NCI-H1436 (cell line): ENCODE results near the gene PRDM10.
A peak's percentile ranks its signal among the peaks of the same experiment; 100 is the strongest.
"Not testable (repeated sequence)": the region's sequence is repeated elsewhere in the genome, so short reads cannot be mapped to it uniquely, and the experiment has no call there.

ENCODE experiments used
- DNase-seq: peaks from one replicate; lab custom pipeline; 2025; lab: John Stamatoyannopoulos, UW

The PRDM10 gene

DNA sequence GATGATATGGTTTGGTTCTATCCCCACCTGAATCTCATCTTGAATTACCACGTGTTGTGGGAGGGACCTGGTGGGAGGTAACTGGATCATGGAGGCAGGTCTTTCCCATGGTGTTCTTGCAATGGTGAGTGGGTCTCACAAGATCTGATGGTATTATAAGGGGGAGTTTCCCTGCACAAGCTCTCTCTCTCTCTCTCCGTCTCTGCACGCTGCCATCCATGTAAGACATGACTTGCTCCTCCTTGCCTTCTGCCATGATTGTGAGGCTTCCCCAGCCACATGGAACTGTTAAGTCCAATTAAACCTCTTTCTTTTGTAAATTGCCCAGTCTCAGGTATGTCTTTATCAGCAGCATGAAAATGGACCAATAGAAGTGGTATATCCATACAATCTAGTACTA, 13.2 kb upstream of the PRDM10 start:
- not testable (repeated sequence) for DNase-seq

DNA sequence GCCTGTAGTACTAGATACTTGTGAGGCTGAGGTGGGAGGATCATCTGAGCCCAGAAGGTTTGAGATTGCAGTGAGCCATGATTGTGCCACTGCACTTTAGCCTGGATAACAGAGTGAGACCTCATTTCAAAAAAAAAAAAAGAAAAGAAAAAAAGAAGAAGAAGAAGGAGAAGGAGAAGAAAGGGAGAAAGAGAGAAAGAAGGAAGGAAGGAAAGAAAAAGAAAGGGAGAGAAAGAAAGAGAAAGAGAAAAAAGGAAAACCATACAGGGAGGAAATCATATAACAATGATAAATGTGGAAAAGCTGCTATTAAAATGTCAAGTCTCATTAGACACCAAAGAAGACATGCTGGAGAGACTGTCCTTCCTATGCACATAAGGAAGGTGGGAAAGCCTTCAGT, 5.7 kb upstream of the PRDM10 start:
- DNase-seq, result no peak

DNA sequence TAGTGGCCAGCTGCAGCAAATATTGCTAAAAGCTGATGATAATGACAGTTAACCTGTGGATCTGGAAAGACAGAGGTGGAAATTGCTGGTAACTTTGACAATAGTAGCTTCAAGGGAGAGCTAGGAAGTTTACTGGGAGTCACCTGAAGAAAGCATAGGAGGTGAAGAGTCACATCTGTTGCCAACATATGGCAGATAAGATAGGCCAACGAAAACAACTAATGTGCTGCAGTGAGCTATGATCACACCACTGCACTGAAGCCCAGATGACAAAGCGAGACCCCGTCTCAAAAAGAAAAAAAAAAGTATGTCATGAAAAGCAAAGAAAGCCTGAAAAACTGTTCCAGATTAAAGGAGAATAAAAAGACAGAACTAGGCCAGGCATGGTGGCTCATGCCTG, 4.3 kb upstream of the PRDM10 start:
- DNase-seq, result no peak

DNA sequence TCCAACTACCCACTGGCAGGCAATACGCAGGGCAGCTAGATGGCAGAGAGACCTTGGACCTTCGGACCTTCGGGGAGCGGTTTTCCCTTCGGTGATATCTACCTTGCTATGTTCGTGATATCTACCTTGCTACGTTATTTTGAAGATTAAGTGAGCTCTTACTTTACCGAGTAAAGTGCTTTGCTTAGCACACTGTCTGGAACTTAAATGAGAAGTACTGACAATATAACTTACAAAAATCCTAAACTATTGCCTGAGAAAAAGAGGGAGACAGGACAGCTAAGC, 1.0 kb upstream of the PRDM10 start:
- DNase-seq, result no peak

DNA sequence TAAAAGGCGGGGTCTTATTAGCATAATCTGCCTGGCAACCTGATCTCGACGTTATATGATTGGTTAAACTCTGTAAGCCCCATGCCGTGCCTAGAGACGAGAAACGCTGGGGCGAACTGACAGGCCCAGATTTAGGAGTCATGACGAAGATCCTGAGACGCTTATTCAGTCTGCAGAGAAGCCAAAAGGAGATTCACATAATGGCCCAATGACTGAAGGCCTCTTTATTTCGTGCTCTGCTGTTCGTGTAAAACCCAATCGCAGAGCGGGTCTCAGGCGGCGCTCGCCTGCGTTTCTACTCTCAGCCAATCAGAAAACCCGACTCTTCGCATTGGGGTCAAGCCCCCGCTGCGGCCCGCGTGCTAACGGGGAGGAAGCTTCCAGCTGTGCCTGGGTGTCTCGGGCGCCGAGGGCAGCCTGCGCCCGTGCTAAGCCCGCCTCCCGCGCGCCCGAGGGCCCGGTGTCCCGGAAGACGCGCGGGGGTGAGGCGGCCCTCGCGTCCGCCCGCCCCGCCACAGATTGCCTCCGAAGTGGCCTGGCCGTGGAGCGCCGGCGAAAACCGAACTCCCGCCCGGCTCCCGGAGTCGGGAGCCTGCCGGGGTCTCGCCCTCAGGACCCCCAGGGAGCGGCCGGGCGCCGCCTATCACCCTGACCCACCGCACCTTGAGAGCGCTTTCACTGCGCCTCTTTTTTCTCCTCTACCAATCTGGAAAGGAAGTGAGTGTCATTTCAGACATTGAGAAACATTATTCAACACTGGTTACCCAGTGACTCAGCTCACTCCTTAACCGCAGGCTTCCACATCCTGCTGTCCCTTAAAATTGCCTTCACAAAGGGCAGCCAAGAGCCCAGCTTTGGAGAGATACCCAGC, 446 bp upstream of the PRDM10 start:
- DNase-seq, result peak; percentile 95

DNA sequence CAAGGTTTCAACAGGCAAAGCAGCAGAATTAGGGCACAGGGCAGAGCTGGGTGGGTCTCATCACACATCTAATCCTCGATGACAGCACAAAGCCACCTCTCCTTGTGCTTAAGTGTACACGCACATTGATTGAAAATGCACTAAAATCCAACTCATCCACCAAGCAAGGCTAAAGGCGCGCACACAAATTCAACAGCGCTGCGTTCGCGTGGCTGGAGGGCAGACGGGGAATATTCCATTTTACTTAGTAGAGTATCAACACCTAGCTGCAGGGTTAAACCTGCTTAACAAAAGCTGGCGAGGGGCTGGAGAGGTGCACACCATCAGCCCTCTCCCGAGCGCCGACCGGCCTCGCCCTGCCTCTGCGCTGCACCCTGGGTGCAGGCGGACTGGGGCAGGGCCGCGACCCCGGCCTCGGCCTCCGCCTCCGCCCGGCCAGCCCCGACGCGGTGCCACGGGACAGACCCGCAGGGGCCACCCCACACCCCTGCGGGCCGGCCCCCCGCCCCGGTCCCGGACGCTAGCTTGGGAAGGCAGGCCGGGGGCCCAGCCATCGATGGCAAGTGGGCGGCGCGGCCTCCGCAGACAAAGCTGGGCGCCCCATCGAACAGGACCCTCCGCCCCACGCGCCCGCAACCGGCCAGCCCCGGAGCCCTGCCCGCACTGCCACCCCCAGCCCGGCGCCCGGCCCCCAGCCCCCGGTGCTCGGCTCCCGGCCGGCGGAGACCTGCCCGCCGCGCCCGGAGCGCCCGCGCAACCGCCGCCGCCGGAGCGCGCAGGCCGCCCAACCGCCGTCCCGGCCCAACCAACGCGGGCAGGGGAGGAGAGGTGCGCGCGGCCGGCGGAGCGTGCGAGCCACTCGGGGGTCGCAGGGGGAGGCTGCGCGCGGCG, 929 bp downstream of the PRDM10 start:
- DNase-seq, result no peak

DNA sequence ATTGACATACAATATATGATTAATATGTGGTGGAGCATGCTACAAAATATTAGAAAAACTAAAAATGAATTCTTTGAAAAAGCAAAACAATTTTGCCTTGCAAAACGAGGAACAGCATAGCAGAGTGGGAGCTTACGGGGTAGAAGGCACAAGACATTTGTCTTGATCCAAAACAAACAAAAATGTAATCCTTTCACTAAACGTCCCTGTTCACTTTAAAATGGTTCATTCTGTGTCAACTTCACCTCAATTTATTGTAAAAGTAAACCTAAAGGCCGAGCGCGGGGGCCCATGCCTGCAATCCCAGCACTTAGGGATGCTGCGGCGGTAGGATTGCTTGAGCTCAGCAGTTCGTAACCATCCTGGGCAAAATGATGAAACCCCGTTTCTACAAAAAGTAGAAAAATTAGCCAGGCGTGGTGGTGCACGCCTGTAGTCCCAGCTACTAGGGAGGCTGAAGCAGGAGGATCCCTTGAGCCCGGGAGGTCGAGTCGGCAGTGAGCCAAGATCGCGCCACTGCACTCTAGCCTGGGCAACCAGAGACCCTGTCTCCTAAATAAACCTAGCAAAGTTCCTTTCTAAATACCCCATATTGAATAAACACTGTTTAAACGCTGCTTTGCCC, 2.0 kb downstream of the PRDM10 start:
- no peak for DNase-seq

DNA sequence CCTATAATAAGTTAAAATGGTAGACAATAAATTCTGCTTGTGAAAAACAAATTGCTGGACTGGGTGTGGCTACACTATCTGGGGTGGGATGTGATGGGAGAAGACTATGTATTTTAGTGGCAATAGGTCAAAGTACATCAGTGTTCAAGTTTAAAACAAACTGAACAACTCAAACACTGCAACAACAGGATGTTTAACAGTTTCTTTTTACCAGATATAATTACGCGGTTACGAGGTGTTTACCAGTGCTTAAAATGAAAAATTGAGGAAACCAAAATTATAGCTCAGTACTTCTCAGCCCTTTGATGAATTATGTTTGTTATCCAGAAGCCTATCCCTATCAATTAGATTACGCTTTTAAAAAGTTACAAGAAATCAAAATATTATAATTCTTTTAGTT, 3.2 kb downstream of the PRDM10 start:
- no peak for DNase-seq

DNA sequence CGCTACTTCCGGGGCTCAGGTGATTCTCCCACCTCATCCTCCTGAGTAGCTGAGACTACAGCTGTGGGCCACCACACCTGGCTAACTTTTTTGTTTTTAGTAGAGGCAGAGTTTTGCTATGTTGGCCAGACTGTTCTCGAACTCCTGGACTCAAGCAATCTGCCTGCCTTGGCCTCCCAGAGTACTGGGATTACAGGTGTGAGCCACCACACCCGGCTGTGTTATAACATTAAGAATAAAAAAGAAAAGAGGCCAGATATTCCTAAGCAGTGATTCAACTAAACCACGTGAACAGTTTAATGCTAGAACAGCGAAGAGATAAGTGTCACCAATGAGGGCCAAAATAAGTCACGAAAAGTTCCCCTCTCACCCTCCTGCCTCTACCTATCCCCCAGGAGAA, 3.7 kb downstream of the PRDM10 start:
- no peak for DNase-seq

DNA sequence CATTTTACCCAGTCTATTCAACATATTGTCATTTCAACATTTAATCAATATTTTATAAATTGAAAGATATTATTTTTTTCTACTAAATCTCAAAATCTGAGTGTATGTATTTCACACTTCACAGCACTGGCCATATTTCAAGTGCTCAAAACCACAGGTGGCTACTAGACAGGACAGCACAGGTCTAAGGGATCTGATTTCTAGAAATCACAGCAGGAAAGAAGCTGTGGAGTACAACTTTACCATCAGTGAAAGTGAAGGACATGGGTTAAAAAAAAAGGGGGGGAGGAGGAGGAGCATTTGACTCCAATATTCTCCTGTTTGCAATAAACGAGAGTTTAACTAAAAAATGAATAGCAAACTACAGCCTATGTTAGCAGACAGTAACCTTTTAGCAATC, 4.5 kb downstream of the PRDM10 start:
- DNase-seq, result no peak

DNA sequence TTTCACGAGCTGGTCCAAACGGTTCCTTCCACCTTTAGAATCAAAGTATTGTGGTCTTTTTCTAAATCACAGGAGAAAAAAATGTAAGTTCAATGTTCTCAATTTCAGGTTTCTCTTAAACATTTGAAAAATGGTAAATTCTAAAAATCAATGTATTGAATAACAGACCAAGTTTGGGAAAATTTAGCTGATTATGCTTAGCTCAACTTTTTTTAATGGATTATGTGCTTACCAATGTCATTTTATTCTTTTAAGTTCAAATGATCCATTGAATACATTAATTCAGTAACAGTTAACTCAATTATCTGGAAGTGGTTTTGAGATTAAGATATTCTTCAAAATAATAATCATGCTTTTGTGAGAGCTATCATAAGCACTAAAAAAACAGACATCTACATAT, 5.1 kb downstream of the PRDM10 start:
- DNase-seq, result no peak

DNA sequence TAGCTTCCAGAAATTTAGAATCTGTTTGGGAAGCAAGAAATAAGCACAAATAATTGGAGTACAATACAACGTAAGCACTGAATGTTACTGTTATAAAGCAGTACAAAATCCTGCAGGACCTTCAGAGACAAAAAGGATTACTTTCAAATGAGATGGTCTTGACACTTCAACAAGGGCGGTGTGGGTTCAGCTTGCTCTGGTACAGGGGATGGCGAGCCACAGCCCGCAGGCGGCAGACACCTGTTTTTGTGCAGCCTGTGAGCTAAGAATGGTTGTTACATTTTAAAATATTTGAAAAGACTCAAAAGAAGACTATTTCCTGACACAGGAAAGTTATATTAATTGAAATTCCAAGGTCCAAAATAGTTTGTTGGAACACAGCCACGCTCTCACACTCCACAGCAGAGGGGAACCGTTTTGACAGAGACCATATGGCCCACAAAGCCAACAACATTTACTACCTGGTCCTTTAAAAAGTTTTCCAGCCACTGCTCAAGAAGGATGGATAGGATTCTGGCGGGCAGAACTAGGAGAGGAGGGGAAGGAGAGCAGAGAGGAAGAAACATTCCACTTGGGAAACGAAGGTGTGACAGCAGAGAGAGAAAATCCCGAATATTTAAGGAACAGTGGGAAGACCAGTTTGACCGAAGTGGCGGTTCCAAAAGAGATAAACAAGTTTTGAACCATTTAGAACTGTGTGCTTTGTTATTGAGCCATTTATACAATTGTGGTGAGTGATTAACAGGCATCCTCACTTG, 6.3 kb downstream of the PRDM10 start:
- DNase-seq, result no peak

DNA sequence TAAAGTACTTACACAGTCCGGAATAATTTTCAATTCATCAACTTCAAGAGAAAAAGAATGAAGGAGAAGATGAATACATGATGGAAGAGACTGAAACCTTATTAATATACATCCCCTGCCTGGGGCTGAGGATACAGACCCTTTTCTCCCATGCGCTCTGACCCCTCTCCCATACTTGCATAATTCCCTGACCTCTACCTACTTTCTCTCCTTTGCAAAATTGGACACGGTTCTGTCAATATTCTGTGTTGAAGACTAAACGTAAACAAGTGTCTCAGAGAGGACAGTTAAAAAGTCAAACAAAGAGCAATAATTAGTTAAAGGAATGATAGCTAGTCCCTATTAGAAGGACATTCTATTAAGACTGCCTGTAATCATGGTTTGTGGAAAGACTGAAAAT, 7.5 kb downstream of the PRDM10 start:
- DNase-seq, result no peak

DNA sequence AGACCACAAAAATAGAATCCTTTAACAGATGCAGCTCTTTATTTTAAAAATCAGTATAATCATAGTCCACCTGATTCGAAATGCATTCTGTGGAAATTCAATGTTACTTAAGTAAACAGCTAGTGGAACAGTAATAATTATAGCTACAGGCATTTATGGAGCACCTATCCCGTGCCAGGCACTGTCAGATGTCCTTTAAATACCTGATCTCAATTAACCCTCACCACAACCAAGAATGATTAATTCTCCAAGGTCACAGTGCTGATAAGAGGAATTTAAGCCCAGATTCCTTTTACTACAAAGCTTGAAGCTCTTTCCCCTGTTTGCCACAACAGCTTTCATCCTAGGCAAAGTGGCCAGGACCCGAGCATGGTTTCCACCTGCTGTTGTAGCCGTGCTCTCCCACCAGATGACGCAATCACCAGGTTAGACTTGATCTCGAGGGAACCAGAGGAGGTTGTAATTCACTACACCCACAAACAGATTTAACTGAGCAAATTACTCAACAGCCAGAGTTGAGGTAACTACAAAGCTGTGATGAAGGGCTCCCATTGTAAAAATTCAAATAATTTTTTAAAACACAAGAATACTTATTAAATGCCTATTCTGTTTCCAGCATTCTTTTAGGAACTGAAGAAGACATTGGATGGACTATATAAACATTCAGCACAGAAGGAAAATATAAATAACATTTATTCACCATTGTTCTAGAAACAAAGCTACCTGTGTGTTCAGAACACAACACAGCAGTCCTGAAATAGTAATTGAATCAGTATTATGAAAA, 10.3 kb downstream of the PRDM10 start:
- DNase-seq, result peak; percentile 74

DNA sequence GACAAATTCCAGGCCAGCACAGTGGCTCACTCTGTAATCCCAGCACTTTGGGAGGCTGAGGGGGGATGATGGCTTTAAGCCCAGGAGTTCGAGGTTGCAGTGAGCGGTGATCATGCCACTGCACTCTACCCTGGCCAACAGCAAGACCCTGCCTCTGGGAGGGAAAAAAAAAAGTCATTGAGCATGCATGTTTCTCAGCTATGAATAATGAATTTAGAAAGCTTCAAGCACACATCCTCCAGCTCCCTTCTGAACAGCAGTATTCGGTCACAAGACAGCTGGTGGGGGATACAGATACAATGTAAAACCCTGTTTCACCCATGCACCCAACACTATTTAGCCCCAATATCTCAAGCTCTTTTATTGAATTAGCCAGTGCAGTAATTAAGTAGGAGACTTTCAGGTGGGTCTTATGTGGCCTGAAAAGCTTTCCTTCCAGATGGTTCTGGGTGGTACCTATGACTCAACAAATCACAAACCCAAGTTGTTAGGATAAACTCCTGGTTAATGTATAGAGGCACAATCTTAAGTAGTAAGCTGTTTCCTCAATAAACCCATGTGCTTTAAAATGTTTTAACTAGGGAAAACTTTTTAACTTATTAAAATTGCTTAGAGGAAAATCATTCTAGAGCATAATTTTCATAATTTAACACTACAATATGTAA, 13.4 kb downstream of the PRDM10 start:
- DNase-seq, result no peak

DNA sequence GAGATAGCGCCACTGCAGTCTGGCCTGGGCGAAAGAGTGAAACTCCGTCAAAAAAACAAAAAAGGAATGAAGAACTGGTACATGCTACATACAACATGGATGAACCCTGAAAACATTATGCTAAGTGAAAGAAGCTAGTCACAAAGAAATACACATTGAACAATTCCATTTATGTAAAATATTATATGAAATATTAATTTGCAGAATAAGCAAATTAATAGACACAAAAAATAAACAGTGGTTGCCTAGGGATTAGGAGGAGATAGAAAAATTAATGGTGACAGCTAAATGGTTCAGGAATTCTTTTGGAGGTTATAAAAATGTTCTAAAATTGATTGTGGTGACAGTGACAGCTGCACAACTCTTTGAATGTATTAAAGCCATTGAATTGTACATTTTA, 14.7 kb downstream of the PRDM10 start:
- no peak for DNase-seq

DNA sequence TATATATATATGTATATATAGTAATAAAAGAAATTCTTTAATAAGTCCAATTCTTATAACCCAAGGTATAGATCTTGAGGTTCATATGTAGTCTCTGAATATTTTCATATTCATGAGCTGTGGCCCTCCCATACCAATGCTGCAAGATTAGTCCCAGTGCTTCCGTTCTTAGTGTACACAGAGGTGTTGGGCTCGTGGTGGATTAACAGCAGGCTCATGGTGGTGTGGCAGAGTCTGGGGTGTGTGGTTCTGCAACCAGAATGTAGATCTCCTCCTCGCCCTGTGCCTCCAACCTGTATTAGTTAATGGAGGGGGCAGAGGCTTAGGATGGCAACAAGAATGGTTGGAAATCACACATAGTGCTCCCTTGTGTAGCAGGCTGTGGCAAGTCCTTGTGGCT, 16.8 kb downstream of the PRDM10 start:
- DNase-seq, result no peak

DNA sequence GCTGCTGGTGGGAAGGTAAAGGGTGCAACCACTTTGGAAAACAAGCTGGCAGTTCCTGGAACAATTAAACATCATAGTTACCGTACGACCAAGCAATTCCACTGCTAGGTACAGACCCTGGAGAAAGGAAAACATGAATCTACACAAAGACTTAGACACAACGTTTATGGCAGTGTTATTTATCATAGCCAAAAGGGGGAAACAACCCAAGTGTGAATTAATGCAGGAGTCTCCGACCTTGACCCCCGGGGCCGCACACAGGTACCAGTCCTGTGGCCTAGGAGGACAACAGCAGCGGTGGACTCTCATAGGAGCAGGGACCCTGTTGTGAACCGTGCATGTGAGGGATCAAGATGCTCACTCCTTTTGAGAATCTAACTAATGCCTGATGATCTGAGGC, 22.5 kb downstream of the PRDM10 start:
- no peak for DNase-seq

DNA sequence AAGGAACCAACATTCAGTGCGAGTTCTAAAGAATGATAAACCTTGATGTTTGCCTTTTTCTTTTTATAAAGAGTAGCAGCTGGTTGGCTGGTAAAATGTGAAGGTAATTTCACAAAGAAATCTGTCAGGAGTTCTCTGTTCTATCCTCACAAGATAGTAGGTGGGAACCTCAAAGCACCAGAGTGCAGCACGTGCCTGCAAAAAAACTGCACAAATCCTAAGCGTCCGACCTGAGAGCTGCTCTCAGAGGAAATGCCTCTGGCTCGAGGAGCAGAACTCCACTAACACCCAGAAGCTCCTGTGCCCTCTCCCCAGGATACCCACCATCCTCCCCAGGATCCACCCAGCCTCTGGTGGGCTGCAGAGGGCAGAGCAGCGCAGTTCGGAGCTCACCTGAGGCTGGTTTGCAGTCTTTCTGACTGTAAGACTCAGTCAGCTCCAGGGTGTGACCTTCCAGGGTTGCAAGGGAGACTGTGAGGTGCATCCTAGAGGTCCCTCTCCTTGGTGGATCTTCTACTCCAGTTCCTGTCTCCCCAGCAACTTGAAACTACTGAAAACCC, 23.5 kb downstream of the PRDM10 start:
- no peak for DNase-seq

DNA sequence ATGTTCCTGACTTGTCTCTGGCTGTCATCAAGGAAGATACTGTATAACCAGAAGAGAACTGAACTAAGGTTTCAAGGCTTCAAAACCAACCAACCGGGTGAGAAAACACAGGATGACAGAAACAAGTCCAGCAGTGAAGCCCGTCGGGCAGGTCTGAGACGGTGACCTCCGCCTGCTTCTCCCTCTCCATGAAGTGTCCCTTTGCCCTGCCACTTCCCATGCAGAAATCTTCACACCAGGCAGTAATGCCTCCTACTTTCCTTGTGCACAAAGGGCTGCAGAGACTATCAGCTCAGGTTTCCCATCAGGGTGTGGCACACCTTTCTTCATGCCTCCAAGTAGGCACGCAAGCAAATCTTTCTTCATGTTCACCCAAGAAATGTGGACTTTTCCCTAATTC, 24.2 kb downstream of the PRDM10 start:
- no peak for DNase-seq

DNA sequence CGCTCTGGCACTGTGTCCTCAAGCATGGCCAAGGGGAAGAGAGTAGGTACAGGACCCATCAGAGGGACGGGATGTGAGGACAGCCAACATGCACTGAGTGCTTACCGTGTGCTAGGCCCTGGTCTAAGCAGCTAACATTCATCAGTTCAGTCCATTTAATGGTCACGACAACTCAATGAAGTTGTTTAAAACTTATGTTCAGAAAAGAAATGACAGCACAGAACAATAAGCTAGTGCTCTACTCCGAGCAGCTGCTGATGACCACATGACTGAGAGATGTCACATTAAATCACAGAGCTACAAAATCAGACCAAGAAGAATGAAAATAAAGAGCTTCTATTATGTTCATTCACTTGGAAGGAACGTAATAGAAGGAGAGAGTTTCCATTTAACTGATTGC, 26.3 kb downstream of the PRDM10 start:
- no peak for DNase-seq
